D721Med (cell line): Measurements from ENCODE around the gene EGFR.

ENCODE experiments used
- DNase-seq: peaks from one replicate; pipeline ENCODE4 v3.0.0; 2011; ENCODE audit warnings: low spot score; ENCODE audit not compliant: insufficient read length
- FAIRE-seq: peaks from 2 replicates; lab custom pipeline; 2011; peaks lifted over from hg19 to GRCh38; lab: Jason Lieb, UNC
- TF ChIP-seq, protein P1 (sequence below): IDR thresholded peaks from 2 replicates; pipeline ENCODE4 v1.5.1; 2012; ENCODE audit warnings: mild to moderate bottlenecking, control low read depth; ENCODE audit not compliant: insufficient read depth; ENCODE audit errors: missing control alignments

Gene EGFR

DNA sequence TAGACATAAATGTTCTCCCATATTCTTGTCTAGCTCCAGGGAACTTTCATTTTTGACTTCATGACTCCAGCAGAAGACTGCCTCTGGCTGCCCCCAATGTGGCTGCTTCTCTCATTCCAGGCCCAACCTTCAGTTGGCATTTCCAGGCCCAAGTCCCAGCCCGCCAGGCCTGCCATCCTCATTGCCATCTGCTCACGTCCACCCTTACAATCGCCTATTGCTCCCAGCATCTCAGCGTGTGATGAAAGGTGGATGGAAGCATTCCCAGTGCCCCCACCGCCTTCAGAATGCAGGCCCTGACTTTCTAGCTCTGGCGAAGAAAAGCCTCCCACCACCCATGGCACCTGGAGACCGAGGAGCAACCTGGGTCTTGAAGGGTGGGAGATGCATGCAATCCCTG lies 214.2 kb downstream of the EGFR start:
- FAIRE-seq (no peak), DNase-seq (no peak)
- TF ChIP-seq, protein P1, sequence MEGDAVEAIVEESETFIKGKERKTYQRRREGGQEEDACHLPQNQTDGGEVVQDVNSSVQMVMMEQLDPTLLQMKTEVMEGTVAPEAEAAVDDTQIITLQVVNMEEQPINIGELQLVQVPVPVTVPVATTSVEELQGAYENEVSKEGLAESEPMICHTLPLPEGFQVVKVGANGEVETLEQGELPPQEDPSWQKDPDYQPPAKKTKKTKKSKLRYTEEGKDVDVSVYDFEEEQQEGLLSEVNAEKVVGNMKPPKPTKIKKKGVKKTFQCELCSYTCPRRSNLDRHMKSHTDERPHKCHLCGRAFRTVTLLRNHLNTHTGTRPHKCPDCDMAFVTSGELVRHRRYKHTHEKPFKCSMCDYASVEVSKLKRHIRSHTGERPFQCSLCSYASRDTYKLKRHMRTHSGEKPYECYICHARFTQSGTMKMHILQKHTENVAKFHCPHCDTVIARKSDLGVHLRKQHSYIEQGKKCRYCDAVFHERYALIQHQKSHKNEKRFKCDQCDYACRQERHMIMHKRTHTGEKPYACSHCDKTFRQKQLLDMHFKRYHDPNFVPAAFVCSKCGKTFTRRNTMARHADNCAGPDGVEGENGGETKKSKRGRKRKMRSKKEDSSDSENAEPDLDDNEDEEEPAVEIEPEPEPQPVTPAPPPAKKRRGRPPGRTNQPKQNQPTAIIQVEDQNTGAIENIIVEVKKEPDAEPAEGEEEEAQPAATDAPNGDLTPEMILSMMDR: no peak

DNA sequence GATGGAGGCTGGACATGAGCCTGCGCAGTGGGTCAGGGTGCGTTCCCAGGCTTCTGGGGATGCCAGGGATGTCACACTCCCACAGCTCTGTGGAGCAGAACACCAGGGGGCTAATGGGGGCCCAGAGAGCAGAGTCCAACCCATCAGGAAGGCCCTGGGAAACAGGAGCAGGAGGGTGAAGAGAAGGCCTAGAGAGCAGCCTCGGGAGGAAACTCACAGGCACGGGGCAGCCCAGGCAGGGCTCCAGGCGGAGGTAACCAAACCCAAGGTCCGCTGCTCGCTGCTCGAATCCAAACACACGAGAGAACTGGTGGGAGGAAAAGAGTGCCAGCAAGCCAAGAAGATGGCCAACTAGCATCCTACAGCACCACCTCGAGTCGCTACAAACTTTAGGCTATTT lies 215.6 kb downstream of the EGFR start:
- DNase-seq: no peak
- TF ChIP-seq, protein P1: no peak
- no peak for FAIRE-seq

- TF ChIP-seq, protein P1: no peak
- FAIRE-seq (no peak), DNase-seq (no peak)
These were observed 216.3 kb downstream of the EGFR start for GRCh38 chr7:55235115-55235514.

GRCh38 chr7:55235801-55236200 lies 217.0 kb downstream of the EGFR start:
- TF ChIP-seq, protein P1: no peak
- no peak for FAIRE-seq

GRCh38 chr7:55236476-55236875 lies 217.7 kb downstream of the EGFR start:
- TF ChIP-seq, protein P1: no peak
- no peak for FAIRE-seq

More at GRCh38 chr7:55235801-55236200, 217.0 kb downstream of the EGFR start:
- DNase-seq: no peak

DNA sequence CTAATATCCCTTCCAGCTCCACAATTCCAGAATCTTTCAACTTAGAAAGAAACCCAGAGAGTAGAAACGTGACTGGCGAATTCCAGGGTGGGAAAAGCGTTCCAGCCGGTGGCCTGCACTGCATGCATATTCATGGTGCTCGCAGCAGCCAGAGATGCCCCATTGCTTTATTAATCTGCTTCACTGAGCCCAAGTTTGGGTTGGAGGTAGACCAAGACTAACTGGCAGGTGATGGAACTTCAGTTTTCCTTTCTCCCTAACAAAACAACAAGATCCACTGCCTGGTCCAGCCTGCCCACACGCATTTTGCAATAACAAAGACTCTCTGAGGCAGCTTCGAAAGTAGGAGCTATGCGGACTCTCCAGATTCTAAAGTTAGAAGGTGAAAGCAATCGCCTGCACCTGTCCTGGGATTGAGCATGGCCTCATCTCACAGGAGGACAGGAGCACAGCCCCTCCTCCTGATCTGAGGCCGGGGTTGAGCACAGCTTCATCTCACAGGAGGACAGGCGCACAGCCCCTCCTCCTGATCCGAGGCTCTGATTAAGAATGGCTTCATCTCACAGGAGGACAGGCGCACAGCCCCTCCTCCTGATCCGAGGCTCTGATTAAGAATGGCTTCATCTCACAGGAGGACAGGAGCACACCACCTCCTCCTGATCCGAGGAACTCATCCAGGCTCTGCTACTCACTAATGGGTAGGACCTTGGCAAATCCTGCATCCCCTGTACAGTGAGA lies 218.5 kb downstream of the EGFR start:
- FAIRE-seq (no peak), DNase-seq (no peak)
- TF ChIP-seq, protein P1: no peak

More at GRCh38 chr7:55236476-55236875, 217.7 kb downstream of the EGFR start:
- no peak for DNase-seq

DNA sequence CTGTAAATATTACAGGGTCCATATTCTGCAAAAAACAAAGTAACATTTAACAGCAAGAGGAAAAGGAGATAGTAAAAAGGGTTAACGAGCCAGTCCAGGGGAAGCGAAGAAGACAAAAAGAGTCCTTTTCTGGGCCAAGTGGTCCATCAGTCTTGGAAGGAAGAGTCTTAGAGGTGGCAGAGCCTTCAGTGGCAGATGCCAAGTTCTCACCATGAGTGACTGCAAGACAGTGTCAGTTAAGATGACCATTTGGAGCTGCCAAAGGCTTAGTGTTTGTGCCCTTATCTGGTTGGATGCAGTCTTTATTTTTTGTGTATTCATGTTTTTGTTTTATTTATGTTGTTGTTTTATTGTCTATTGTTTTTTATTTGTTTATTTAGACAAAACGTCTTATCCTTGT lies 220.6 kb downstream of the EGFR start:
- FAIRE-seq: no peak

More for the DNA sequence above, 220.6 kb downstream of the EGFR start:
- DNase-seq: no peak
- TF ChIP-seq, protein P1: no peak
